Measurements from ENCODE around the gene CCDC24.

The CCDC24 gene

GRCh38 chr1:44002165-44002564, 10.8 kb downstream of the CCDC24 start:
- no peaks in the 10 kb centered on the region for H3K27me3 ChIP-seq
- H3K4me1 ChIP-seq = peaks cover 0 to 20% (median 10%) of the 10 kb centered on the region in 10 experiments; a peak in 17 of 20 replicates
- no peak overlapping the region for H3K4me2 ChIP-seq
- H3K36me3 ChIP-seq = no peaks in the 10 kb centered on the region
- no peak for TF ChIP-seq Cebpa-rat (IDR thresholded peaks at IDR 0.05)
- no peak overlapping the region for H3K4me3 ChIP-seq
- peaks cover 0 to 7% (median 0%) of the 10 kb centered on the region in 11 experiments; a peak in 3 of 22 replicates for H4K20me1 ChIP-seq
- H3K9me3 ChIP-seq (replicated peaks in 1 of 11) = no peaks in the 10 kb centered on the region
- no peak overlapping the region for H3K9ac ChIP-seq
- H3K27ac ChIP-seq = no peak overlapping the region

- no peak overlapping the region for H3K4me2 ChIP-seq
- H3K9ac ChIP-seq = no peak overlapping the region
- no peaks in the 10 kb centered on the region for H3K36me3 ChIP-seq
- H3K27ac ChIP-seq = no peak overlapping the region
- TF ChIP-seq Cebpa-rat (IDR thresholded peaks at IDR 0.05) = no peak
- no peaks in the 10 kb centered on the region for H3K27me3 ChIP-seq
- no peaks in the 10 kb centered on the region for H3K9me3 ChIP-seq (replicated peaks in 1 of 11)
- peaks cover 0 to 5% (median 0%) of the 10 kb centered on the region in 11 experiments; a peak in 3 of 22 replicates for H4K20me1 ChIP-seq
- H3K4me1 ChIP-seq = peaks cover 0 to 20% (median 10%) of the 10 kb centered on the region in 10 experiments; a peak in 17 of 20 replicates
- H3K4me3 ChIP-seq = no peak overlapping the region
Observed at GRCh38 chr1:44002606-44003157, 11.3 kb downstream of the CCDC24 start.

GRCh38 chr1:44008259-44008658, 16.9 kb downstream of the CCDC24 start:
- H3K9me3 ChIP-seq (replicated peaks in 1 of 11) = no peaks in the 10 kb centered on the region

GRCh38 chr1:44010935-44011471, 19.6 kb downstream of the CCDC24 start:
- Histone ChIP-seq H3K36me3 (no peaks in the 10 kb centered on the region), H3K4me3 (no peak overlapping the region), H4K20me1 (peaks cover 0 to 20% (median 0%) of the 10 kb centered on the region in 11 experiments; a peak in 3 of 22 replicates), H3K27me3 (no peaks in the 10 kb centered on the region), H3K9ac (0 out of 22 replicates have a peak overlapping the region, but pooled peaks of 1 of the 11 experiments have one; percentile 19), H3K4me1 (peaks cover 3 to 35% (median 30%) of the 10 kb centered on the region in 10 experiments; a peak in 16 of 20 replicates), H3K4me2 (peak overlapping the region in 8 of 11 experiments; percentile 37 to 63 (median 46); a peak in 12 of 22 replicates), H3K27ac (no peak overlapping the region; a peak in 1 of 22 replicates), H3K9me3 (replicated peaks in 1 of 11) (no peaks in the 10 kb centered on the region)
- TF ChIP-seq Cebpa-rat (IDR thresholded peaks at IDR 0.05) = no peak

More at GRCh38 chr1:44008259-44008658, 16.9 kb downstream of the CCDC24 start:
- Histone ChIP-seq H3K36me3 (no peaks in the 10 kb centered on the region), H3K27me3 (no peaks in the 10 kb centered on the region), H3K27ac (no peak overlapping the region), H3K4me3 (no peak overlapping the region), H3K4me2 (no peak overlapping the region), H4K20me1 (peaks cover 0 to 12% (median 0%) of the 10 kb centered on the region in 11 experiments; a peak in 2 of 22 replicates), H3K9ac (no peak overlapping the region), H3K4me1 (peaks cover 3 to 32% (median 23%) of the 10 kb centered on the region in 10 experiments; a peak in 15 of 20 replicates)
- TF ChIP-seq Cebpa-rat (IDR thresholded peaks at IDR 0.05) = no peak

GRCh38 chr1:44012404-44012803, 21.0 kb downstream of the CCDC24 start:
- H3K9me3 ChIP-seq (replicated peaks in 1 of 11) = no peaks in the 10 kb centered on the region
- H3K36me3 ChIP-seq = no peaks in the 10 kb centered on the region
- no peak overlapping the region for H3K4me3 ChIP-seq
- H4K20me1 ChIP-seq = peaks cover 0 to 20% (median 0%) of the 10 kb centered on the region in 11 experiments; a peak in 3 of 22 replicates
- no peak overlapping the region for H3K9ac ChIP-seq
- peak overlapping the region in 9 of 11 experiments; percentile 21 to 63 (median 45); a peak in 16 of 22 replicates for H3K4me2 ChIP-seq
- H3K4me1 ChIP-seq = peaks cover 3 to 35% (median 30%) of the 10 kb centered on the region in 10 experiments; a peak in 16 of 20 replicates
- TF ChIP-seq Cebpa-rat (IDR thresholded peaks at IDR 0.05) = no peak
- H3K27me3 ChIP-seq = no peaks in the 10 kb centered on the region
- H3K27ac ChIP-seq = no peak overlapping the region

GRCh38 chr1:44012941-44013609, 21.7 kb downstream of the CCDC24 start:
- Histone ChIP-seq H3K9ac (0 out of 22 replicates have a peak overlapping the region, but pooled peaks of 1 of the 11 experiments have one; percentile 2), H3K27me3 (no peaks in the 10 kb centered on the region), H3K4me1 (peaks cover 3 to 35% (median 30%) of the 10 kb centered on the region in 10 experiments; a peak in 16 of 20 replicates), H3K36me3 (no peaks in the 10 kb centered on the region), H3K4me2 (peak overlapping the region in 9 of 11 experiments; percentile 21 to 63 (median 45); a peak in 13 of 22 replicates), H3K4me3 (no peak overlapping the region), H4K20me1 (peaks cover 0 to 20% (median 0%) of the 10 kb centered on the region in 11 experiments; a peak in 3 of 22 replicates), H3K9me3 (replicated peaks in 1 of 11) (no peaks in the 10 kb centered on the region), H3K27ac (no peak overlapping the region)
- no peak for TF ChIP-seq Cebpa-rat (IDR thresholded peaks at IDR 0.05)

- Histone ChIP-seq H3K9me3 (replicated peaks in 1 of 11) (no peaks in the 10 kb centered on the region), H3K27me3 (no peaks in the 10 kb centered on the region), H3K27ac (no peak overlapping the region), H3K36me3 (no peaks in the 10 kb centered on the region), H3K4me3 (no peak overlapping the region), H3K4me2 (peak overlapping the region in 6 of 11 experiments; percentile 5 to 63 (median 49); a peak in 2 of 22 replicates), H3K4me1 (peaks cover 3 to 35% (median 30%) of the 10 kb centered on the region in 10 experiments; a peak in 16 of 20 replicates), H3K9ac (no peak overlapping the region), H4K20me1 (peaks cover 0 to 20% (median 0%) of the 10 kb centered on the region in 11 experiments; a peak in 3 of 22 replicates)
- TF ChIP-seq Cebpa-rat (IDR thresholded peaks at IDR 0.05) = no peak
Observed at GRCh38 chr1:44013949-44014348, 22.6 kb downstream of the CCDC24 start.

GRCh38 chr1:44014365-44015104, 23.1 kb downstream of the CCDC24 start:
- no peak for TF ChIP-seq Cebpa-rat (IDR thresholded peaks at IDR 0.05)
- Histone ChIP-seq H3K9ac (no peak overlapping the region; a peak in 1 of 22 replicates), H3K4me2 (0 out of 22 replicates have a peak overlapping the region, but pooled peaks of 2 of the 11 experiments have one; percentile 53 to 62), H3K36me3 (no peaks in the 10 kb centered on the region), H3K27ac (no peak overlapping the region), H4K20me1 (peaks cover 0 to 20% (median 0%) of the 10 kb centered on the region in 11 experiments; a peak in 3 of 22 replicates), H3K27me3 (no peaks in the 10 kb centered on the region), H3K4me1 (peaks cover 3 to 35% (median 30%) of the 10 kb centered on the region in 10 experiments; a peak in 16 of 20 replicates), H3K4me3 (no peak overlapping the region), H3K9me3 (replicated peaks in 1 of 11) (no peaks in the 10 kb centered on the region)

All from BLaER1 treated with 17β-estradiol and CSF1 and Interleukin-3, amounts not matched to agents 10 nM and 100 nM (cell line).